Endothelial cell of umbilical vein (primary cell): ENCODE measurements around the gene SECTM1. TPM values are rescaled to one million over a fixed set of nuclear protein-coding genes. Genes with fewer than 3 reads are reported as not detected.
A peak's percentile ranks its signal among the peaks of the same experiment; 100 is the strongest.

Experiments
- BruUV-seq: library from RNA; stranded (reverse); fragments of 400-500 nt; replicated peaks from 2 replicates; lab custom pipeline; 2021; lab: Mats Ljungman, UMichigan
- CTCF ChIA-PET: fragments of 300-600, 350-600 bp; sonication (Branson Sonifier 250); formaldehyde crosslinking; loops from one replicate; lab custom pipeline; 2021; ENCODE audit warnings: antibody characterized with exemption, inconsistent platforms; lab: Charles Lee
- POLR2A ChIA-PET: fragments of 300-600, 350-600 bp; sonication (Branson Sonifier 250); formaldehyde crosslinking; loops from one replicate; lab custom pipeline; 2021; ENCODE audit warnings: antibody characterized with exemption, inconsistent platforms; lab: Charles Lee
- DNase-seq: peaks from one replicate; pipeline ENCODE4 v3.0.0-alpha.2; 2011; ENCODE audit warnings: low read depth, low spot score
- FAIRE-seq: peaks from 2 replicates; lab custom pipeline; 2011; peaks lifted over from hg19 to GRCh38; lab: Jason Lieb, UNC
- H2AFZ ChIP-seq: 2 replicates; pipeline ENCODE4 v1.6.0; 2012; ENCODE audit warnings: low read depth, low read length, control low read depth, inconsistent platforms
- H3K27ac ChIP-seq: 2 replicates; pipeline ENCODE4 v1.5.1; 2011; ENCODE audit warnings: low read depth, mild to moderate bottlenecking, control low read depth, low read length, moderate library complexity; ENCODE audit not compliant: insufficient read depth
- H3K27me3 ChIP-seq, 2 experiments: 2 replicates each; pipeline versions ENCODE4 v1.6.0 to v1.6.1; 2011; ENCODE audit warnings: low read length in 2 of 2, mixed read lengths in 1 of 2; ENCODE audit not compliant: control insufficient read depth in 2 of 2, insufficient read depth in 2 of 2
- H3K36me3 ChIP-seq, 2 experiments: 2 replicates in 1 of 2; 3 replicates in 1 of 2; pipeline ENCODE4 v1.5.1; 2011; ENCODE audit warnings: low read length in 2 of 2, mild to moderate bottlenecking in 1 of 2, moderate library complexity in 1 of 2; ENCODE audit not compliant: control insufficient read depth in 2 of 2, insufficient read depth in 2 of 2; ENCODE audit errors: extremely low read depth in 1 of 2
- H3K4me1 ChIP-seq: 3 replicates; pipeline ENCODE4 v1.5.1; 2011; ENCODE audit warnings: mild to moderate bottlenecking, low read length; ENCODE audit not compliant: control insufficient read depth, insufficient read depth; ENCODE audit errors: extremely low read depth
- H3K4me2 ChIP-seq: 2 replicates; pipeline ENCODE4 v1.6.1; 2011; ENCODE audit warnings: low read length, control low read depth, mixed read lengths; ENCODE audit not compliant: insufficient read depth
- H3K4me3 ChIP-seq, 3 experiments: fragments of 200-600 bp in 1 of 3; sonication (generic), shearing (Covaris generic) in 1 of 3; replicated peaks in 1 of 3; 2 replicates each; pipeline ENCODE4 v1.5.1; 2011 to 2016; ENCODE audit warnings: control low read depth in 3 of 3, low read length in 3 of 3, mild to moderate bottlenecking in 2 of 3, inconsistent platforms in 1 of 3, low read depth in 1 of 3, moderate library complexity in 1 of 3; ENCODE audit not compliant: insufficient read depth in 1 of 3
- H3K79me2 ChIP-seq: 2 replicates; pipeline ENCODE4 v1.6.0; 2012; ENCODE audit warnings: low read length, inconsistent platforms; ENCODE audit not compliant: control insufficient read depth, insufficient read depth
- H3K9ac ChIP-seq: replicated peaks from 2 replicates; pipeline ENCODE3; 2011; ENCODE audit warnings: low read length, control low read depth; ENCODE audit not compliant: insufficient read depth; ENCODE audit errors: extremely low read depth
- H3K9me1 ChIP-seq: replicated peaks from 3 replicates; pipeline ENCODE4 v1.6.0; 2011; ENCODE audit warnings: mild to moderate bottlenecking, low read length; ENCODE audit not compliant: control insufficient read depth, insufficient read depth; ENCODE audit errors: extremely low read depth
- H3K9me3 ChIP-seq: replicated peaks from 2 replicates; pipeline ENCODE4 v1.5.1; 2012; ENCODE audit warnings: low read length, inconsistent platforms; ENCODE audit not compliant: control insufficient read depth, insufficient read depth
- H4K20me1 ChIP-seq: replicated peaks from 2 replicates; pipeline ENCODE3; 2011; ENCODE audit warnings: mild to moderate bottlenecking, low read length; ENCODE audit not compliant: control insufficient read depth, insufficient read depth; ENCODE audit errors: extremely low read depth
- FOS ChIP-seq: IDR thresholded peaks from 2 replicates; pipeline ENCODE4 v1.6.1; 2011; ENCODE audit warnings: mild to moderate bottlenecking, low read length, moderate library complexity, borderline replicate concordance; ENCODE audit not compliant: insufficient read depth
- GATA2 ChIP-seq: IDR thresholded peaks from 2 replicates; pipeline ENCODE4 v1.7.0; 2011; ENCODE audit warnings: low read depth, mild to moderate bottlenecking, moderate library complexity, mixed read lengths, low read length; ENCODE audit not compliant: insufficient read length, insufficient read depth
- dilution Hi-C: fragments of 300-500 bp; cut with MboI; formaldehyde crosslinking; loops from one replicate; pipeline ENCODE4 v1.15.0; 2019; ENCODE audit warnings: low sequenced_read_pairs; ENCODE audit not compliant: extremely low pct_ligation_motif_present
- intact Hi-C: fragments of 100-400 bp; cut with micrococcal nuclease; formaldehyde crosslinking; loops from one replicate; pipeline ENCODE4 v1.10.0; 2022
- polyA plus RNA-seq, 4 experiments: library from polyadenylated mRNA; depleted of rRNA in 3 of 4; stranded (reverse) in 3 of 4; unstranded in 1 of 4; fragments of >200 nt; gene quantifications; 2 replicates each; pipeline versions ENCODE4 v1.2.1 to v1.2.3, GENCODE V29; 2011 to 2012; ENCODE audit warnings: missing spikeins in 1 of 4
- total RNA-seq: library from RNA; stranded (reverse); gene quantifications from 2 replicates; pipeline ENCODE4 v1.2.3, GENCODE V29; 2021
- TF ChIP-seq, protein P1 (sequence below), 2 donors: IDR thresholded peaks; 1 replicate in 1 of 2; 2 replicates in 1 of 2; pipeline ENCODE4 v1.5.1; 2011; ENCODE audit warnings: low read length in 2 of 2, mild to moderate bottlenecking in 2 of 2, moderate library complexity in 2 of 2, control low read depth in 1 of 2, inconsistent platforms in 1 of 2, low read depth in 1 of 2; ENCODE audit not compliant: insufficient read depth in 1 of 2; ENCODE audit errors: extremely low read depth in 1 of 2

SECTM1 gene
- total and polyA plus RNA-seq, 2 donors (not counting 3 experiments of a cell fraction or from before 2014, with no cell fraction given): 1.9 to 2.3 TPM

DNA sequence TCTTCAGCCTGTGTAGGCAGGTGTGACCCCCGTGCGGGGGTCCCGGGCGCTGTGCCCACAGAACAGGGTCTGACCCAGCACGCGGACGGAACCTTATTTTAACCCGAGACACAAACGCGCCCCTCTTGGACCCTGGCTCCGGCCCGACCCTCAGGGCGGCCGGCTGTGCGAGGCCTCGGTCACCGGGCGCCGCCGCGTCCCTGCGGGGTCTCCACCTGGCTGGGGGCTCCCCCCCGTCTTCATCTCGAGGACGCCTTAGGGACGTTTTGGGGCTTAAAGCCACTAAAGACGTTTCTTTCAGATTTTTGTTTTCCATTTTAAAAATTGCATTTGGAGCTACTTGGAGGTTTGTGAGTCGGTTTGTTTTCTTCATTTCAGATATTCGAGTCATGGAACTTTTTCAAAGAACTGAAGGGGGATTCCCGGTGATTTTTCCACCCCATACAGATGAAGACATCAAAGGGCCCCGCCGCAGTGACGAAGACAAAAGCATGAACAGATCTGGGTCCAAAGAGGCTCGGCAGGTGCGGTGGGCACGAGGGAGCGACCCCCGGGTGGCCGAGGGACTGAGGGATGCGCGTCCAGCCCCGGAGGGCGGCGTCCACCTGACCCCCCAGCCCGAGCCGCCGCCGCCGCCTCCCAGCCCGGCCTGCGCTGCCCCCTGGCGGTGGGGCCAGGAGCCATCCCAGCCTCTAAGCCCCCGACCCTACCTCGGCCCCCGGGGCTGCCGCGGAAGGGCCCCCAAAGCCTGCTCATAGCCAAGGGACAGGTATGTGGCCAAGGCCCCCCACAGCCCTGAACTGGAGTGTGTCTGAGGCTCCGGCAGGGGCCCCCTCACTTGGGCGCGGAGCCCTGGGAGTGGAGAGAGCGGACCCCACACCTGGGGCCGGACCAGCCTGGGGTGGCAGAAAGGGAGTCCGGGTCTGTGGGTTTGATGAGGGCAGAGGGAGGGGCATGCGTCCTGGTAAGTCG is 12.3 kb downstream of the SECTM1 start:
- no TSS peak for BruUV-seq

More for the DNA sequence above, 12.3 kb downstream of the SECTM1 start:
- Histone ChIP-seq H3K36me3 (no peaks in the 10 kb centered on the region), H3K4me1 (no peaks in the 10 kb centered on the region), H3K4me3 (no peak overlapping the region), H3K27me3 (no peaks in the 10 kb centered on the region), H3K9ac (no peak overlapping the region), H3K9me3 (no peaks in the 10 kb centered on the region), H3K9me1 (no peaks in the 10 kb centered on the region), H3K79me2 (no peaks in the 10 kb centered on the region), H3K27ac (no peak overlapping the region), H4K20me1 (no peaks in the 10 kb centered on the region), H2AFZ (peak overlapping the region; percentile 25), H3K4me2 (no peak overlapping the region)
- dilution Hi-C loops (no loop called here), intact Hi-C loops (loop anchor here (1.0 to 2.0 kb wide), 3 partner anchors 20 to 84 kb away; no protein-coding TSS in a partner anchor)
- CTCF ChIA-PET: interaction anchor here (0.6 to 2.5 kb wide), 12 partner anchors 9 to 290 kb away, joined by 3 to 26 read pairs (median 5); partner anchors contain the start of genes CSNK1D and SECTM1
- TF ChIP-seq FOS: no peak
- TF ChIP-seq, protein P1, sequence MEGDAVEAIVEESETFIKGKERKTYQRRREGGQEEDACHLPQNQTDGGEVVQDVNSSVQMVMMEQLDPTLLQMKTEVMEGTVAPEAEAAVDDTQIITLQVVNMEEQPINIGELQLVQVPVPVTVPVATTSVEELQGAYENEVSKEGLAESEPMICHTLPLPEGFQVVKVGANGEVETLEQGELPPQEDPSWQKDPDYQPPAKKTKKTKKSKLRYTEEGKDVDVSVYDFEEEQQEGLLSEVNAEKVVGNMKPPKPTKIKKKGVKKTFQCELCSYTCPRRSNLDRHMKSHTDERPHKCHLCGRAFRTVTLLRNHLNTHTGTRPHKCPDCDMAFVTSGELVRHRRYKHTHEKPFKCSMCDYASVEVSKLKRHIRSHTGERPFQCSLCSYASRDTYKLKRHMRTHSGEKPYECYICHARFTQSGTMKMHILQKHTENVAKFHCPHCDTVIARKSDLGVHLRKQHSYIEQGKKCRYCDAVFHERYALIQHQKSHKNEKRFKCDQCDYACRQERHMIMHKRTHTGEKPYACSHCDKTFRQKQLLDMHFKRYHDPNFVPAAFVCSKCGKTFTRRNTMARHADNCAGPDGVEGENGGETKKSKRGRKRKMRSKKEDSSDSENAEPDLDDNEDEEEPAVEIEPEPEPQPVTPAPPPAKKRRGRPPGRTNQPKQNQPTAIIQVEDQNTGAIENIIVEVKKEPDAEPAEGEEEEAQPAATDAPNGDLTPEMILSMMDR (IDR thresholded peaks at IDR 0.05; ENCODE audit: extremely low read depth in 1 of 2, insufficient read depth in 1 of 2, low read depth in 1 of 2, low read length in 2 of 2): peak; percentile 71 to 74
- no peak for TF ChIP-seq GATA2
- FAIRE-seq (no peak), DNase-seq (no peak)
- POLR2A ChIA-PET: no interaction called here
